ENCODE data around the gene CYB5R3.

GRCh38 chr22:42624551-42625106 lies 24.6 kb downstream of the CYB5R3 start:
- TF ChIP-seq, protein P1, sequence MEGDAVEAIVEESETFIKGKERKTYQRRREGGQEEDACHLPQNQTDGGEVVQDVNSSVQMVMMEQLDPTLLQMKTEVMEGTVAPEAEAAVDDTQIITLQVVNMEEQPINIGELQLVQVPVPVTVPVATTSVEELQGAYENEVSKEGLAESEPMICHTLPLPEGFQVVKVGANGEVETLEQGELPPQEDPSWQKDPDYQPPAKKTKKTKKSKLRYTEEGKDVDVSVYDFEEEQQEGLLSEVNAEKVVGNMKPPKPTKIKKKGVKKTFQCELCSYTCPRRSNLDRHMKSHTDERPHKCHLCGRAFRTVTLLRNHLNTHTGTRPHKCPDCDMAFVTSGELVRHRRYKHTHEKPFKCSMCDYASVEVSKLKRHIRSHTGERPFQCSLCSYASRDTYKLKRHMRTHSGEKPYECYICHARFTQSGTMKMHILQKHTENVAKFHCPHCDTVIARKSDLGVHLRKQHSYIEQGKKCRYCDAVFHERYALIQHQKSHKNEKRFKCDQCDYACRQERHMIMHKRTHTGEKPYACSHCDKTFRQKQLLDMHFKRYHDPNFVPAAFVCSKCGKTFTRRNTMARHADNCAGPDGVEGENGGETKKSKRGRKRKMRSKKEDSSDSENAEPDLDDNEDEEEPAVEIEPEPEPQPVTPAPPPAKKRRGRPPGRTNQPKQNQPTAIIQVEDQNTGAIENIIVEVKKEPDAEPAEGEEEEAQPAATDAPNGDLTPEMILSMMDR (IDR thresholded peaks at IDR 0.05): no peak
- TF ChIP-seq EP300 (IDR thresholded peaks at IDR 0.05) (no peak), POLR2A (IDR thresholded peaks at IDR 0.05) (no peak)
